ENCODE results near the gene KRT77.

Gene KRT77

GRCh38 chr12:52691076-52691840, 12.1 kb downstream of the KRT77 start:
- peak; percentile 49 for DNase-seq

GRCh38 chr12:52690351-52691075, 12.8 kb downstream of the KRT77 start:
- no peak for DNase-seq

GRCh38 chr12:52689936-52690335, 13.4 kb downstream of the KRT77 start:
- no peak for DNase-seq

GRCh38 chr12:52689239-52689638, 14.1 kb downstream of the KRT77 start:
- no peak for DNase-seq

GRCh38 chr12:52688481-52688880, 14.8 kb downstream of the KRT77 start:
- no peak for DNase-seq

- peak; percentile 51 for DNase-seq
Measured at GRCh38 chr12:52687497-52688385, 15.6 kb downstream of the KRT77 start.

- no peak for DNase-seq
Measured at GRCh38 chr12:52686756-52687487, 16.4 kb downstream of the KRT77 start.

- no peak for DNase-seq
Measured at GRCh38 chr12:52686063-52686462, 17.3 kb downstream of the KRT77 start.

GRCh38 chr12:52685406-52685890, 17.9 kb downstream of the KRT77 start:
- no peak for DNase-seq

- no peak for DNase-seq
Measured at GRCh38 chr12:52684431-52684830, 18.9 kb downstream of the KRT77 start.

- no peak for DNase-seq
Measured at GRCh38 chr12:52683575-52684300, 19.6 kb downstream of the KRT77 start.

- DNase-seq, result no peak
Measured at GRCh38 chr12:52682938-52683574, 20.3 kb downstream of the KRT77 start.

- no peak for DNase-seq
Measured at GRCh38 chr12:52682381-52682660, 21.0 kb downstream of the KRT77 start.

- DNase-seq, result peak; percentile 80
Measured at GRCh38 chr12:52681526-52682380, 21.6 kb downstream of the KRT77 start.

- no peak for DNase-seq
Measured at GRCh38 chr12:52680363-52680762, 23.0 kb downstream of the KRT77 start, which contains the start of gene KRT1. Gene KRT1, minus strand, starts transcription at chr12:52680407. Its CDS starts 59 bp downstream, at chr12:52680348.

GRCh38 chr12:52679875-52680274, 23.4 kb downstream of the KRT77 start:
- no peak for DNase-seq

- DNase-seq, result no peak
Measured at GRCh38 chr12:52677671-52678070, 25.7 kb downstream of the KRT77 start.

- no peak for DNase-seq
Measured at GRCh38 chr12:52677126-52677525, 26.2 kb downstream of the KRT77 start.

- DNase-seq, result no peak
Measured at GRCh38 chr12:52676163-52676562, 27.2 kb downstream of the KRT77 start.

- DNase-seq, result no peak
Measured at GRCh38 chr12:52675301-52675701, 28.0 kb downstream of the KRT77 start.

- no peak for DNase-seq
Measured at GRCh38 chr12:52674433-52674775, 28.9 kb downstream of the KRT77 start.
